GM21576 (cell line): Measurements from ENCODE around the gene CAPNS2.
"Not testable (repeated sequence)": the region's sequence is repeated elsewhere in the genome, so short reads cannot be mapped to it uniquely, and the experiment has no call there.

ENCODE experiments used
- ATAC-seq: cut with Tn5 transposase; IDR thresholded peaks from one replicate; pipeline ENCODE4 v1.9.1; 2021; ENCODE audit warnings: mild to moderate bottlenecking, moderate library complexity; ENCODE audit not compliant: unreplicated experiment

The CAPNS2 gene

DNA sequence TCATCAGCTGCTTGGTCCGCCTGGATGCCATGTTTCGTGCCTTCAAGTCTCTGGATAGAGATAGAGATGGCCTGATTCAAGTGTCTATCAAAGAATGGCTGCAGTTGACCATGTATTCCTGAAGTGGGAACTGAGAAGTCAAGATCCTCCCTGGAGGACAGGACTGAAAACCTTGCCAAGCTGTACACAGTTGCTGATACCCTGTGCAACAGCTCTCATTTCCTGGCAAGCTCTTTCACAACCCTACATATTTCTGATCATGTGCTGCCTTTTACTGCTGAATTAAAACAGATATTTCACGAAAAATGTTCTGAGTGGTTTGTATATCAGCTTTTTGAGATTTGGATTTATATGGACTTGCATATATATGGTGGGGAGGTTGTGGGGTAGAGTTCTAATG lies 898 bp downstream of the CAPNS2 start:
- ATAC-seq: no peak

DNA sequence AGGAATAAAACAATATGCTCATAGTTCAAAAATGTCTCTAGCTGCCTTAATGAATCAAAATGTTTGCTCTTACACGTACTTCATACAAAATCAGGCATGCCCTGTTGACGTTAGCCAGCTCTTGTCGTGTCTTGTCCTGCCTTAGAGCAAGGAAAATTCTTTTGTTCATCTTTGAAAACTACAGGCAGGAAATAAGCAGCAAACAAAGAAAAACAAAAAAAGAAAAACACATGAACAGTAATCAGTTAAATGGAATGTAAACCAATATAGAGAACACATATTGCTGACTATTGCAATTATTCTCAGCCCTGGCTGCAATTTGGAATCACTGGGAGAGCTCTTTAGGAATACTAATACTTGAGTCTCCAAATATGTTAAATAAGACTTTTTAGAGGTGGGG lies 1.7 kb downstream of the CAPNS2 start:
- no peak for ATAC-seq

DNA sequence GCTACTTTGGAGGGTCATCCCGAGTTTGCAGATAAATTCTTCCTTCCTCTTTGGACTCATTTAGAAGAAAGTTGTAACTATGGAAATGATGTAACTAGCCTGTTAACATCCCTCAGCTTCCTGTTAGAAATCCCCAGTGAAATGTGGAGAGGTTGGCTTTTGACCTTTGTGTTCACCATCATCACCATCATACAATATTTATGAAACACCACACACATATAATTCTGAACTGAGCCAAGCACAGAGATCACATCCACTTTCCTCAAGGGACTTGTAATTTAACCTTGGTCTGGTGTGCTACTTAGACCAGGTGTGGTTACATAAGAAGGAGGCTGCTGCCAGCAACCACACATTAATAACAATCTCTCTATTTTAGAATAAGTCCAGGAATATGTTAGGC lies 2.5 kb downstream of the CAPNS2 start:
- no peak for ATAC-seq

DNA sequence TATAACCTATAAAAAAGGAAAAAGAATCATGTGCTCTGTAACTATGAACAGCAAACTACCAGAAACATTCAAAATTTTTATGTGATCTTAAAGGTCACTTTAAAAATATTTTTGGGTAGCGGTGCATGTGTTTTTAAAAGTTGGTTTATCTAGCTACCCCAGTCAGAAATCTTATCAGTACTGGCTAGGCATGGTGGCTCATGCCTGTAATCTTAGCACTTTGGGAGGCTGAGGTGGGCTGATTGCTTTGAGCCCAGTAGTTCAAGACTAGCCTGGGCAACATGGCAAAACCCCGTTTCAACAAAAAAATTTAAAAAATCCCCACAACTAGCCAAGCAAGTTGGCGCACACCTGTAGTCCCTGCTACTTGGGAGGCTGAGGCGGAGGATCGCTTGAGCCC lies 3.7 kb downstream of the CAPNS2 start:
- ATAC-seq: no peak

DNA sequence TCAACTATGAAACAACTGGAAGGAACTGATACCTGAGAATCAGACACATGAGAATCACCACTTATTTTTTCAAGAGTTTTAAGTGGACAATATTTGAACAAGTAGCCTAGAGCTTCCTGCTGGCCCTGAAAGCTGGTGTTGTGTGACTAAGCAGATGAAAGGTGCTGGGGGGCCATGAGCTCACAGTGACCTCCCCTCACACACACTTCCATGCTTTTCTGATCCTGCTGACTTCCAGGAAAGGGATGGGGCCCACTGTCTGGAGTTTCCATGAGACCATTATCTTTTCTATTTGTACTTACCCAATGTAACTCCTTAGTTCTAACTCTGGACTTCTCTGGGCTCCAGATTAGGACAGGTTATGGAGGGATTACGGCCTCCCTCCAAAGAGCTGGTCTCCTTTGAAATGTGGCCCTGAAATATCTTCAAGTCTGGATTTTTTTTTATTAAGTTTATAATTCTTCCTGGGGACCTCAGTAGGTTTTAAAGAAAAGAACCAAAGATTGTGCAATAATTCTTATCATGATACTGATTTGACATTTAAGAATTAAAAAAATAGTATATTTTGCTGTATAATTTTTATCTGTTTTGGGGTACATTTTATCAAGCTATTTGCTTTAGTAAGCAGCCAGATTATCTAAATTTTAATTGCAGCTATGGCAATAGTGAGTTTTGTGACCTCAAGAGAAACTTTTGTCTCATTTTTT lies 4.9 kb downstream of the CAPNS2 start:
- no peak for ATAC-seq

DNA sequence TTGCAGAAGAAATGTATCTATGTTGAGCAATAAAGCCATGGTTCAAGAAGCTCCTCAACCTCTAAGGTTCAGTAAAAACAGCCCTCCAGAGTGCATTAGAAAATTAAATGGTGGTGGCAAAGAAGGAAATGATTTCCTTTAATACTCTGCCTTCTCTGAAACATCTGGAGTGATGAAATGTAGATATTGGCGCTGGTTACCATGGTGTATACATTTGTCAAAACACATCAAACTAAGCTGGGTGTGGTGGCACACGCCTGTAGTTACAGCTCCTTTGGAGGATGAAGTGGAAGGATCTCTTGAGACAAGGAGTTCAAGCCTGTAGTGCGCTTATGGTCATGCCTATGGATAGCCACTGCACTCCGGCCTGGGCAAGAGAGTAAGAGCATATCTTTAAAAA lies 6.0 kb downstream of the CAPNS2 start:
- no peak for ATAC-seq

DNA sequence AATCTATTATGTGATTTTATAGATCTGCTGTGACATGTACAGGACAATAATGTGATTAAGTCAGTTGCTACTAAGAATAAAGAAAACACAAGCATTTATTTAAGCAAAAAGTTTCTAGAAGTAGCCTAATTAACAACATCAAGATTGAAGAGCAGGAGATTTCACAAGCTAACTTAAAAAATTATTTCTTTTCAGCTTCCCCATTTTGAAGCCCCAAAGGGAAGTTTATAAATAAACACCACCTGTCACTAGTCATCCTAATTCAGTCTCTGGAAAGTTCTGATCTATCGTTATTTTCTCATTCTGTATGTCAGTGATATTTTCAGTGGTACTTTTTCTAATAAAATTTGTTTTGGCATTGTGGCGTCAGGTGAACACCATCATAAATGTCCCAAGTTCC lies 8.3 kb downstream of the CAPNS2 start:
- no peak for ATAC-seq

DNA sequence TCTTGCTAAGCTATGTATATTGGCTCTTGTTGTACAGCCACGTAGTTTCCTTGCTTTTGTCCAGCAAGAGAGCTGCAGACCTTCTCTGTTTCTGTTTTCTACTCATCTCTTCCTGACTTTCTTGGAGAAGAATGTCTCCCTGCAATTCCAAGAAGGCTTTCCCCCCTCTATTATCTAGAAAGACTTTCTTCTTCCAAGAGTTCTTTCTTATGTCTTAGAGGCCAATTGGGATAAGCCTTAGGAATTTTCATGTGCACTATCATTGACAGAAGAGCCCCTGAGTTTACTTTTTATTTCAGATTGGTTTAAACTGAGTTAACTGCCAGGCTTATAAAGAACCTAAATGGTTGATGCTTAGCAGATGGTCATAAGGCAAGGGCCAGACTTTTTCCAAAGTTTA lies 9.0 kb downstream of the CAPNS2 start:
- ATAC-seq: no peak

DNA sequence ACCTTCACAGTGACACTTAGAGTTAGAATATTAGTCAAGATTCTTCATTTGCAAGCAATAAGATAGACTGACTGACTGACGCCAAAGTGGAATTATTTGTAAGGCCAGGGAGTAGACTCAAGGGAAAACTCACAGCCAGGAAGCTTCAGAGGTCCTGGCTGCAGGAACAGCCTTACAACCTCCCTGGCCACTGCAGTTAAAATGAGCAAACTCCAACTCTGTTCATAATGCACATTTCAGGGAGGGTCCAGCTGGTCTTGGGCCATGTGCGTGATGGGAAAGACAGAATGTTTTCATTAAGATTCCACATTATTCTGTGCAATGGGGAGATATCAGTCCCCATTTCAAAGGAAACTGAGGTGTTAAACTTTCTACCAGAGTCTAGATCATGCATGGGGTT lies 9.9 kb downstream of the CAPNS2 start:
- no peak for ATAC-seq

DNA sequence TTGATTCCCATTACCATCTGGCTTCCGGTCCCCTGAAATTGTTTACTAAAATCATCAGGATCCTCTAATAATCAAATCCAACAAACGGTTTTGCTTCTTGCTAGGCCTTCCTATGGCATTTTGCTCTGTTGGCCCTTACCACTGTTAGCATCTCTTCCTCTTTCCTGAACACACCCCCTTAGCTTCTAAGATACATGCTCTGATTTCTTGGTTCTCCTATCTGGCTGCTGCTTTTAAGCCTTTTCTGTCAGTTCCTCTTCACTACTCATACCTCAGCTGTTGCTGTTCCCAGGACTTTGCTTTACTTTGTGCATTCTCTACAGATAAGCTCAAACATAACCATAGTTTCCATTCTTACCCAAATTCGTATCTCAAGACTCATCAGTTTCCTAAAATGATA lies 11.4 kb downstream of the CAPNS2 start:
- no peak for ATAC-seq

DNA sequence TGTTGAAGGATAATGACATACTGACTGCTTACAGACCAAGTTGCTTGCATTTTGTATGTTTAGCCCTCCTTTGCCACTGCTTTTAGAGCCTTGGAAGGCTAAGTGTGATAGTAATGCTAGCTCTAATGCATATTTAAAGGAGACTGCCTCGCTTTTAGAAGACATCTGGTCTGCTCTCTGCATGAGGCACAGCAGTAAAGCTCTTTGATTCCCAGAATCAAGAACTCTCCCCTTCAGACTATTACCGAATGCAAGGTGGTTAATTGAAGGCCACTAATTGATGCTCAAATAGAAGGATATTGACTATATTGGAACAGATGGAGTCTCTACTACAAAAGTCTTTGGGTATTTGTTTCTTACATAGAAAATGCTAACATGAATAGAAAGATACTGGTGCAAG lies 19.1 kb downstream of the CAPNS2 start:
- ATAC-seq: no peak

DNA sequence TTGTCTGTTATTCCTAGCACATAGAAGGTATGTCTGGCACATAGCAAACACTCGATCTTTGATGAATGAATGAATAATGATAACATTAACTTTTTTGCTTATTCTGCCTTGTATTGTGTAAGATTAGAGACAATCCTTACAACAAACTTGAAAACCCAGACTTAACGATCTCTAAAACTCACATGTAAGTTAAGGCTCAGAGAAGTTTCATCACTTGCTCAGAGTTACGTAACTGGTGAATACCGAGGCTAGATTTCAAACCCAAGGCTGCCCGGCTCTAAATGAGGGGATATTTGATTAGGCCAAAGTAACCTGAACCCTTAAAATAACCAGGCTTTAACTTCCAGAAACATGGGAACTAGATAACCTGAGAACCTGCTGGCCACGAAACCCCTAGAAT lies 22.3 kb downstream of the CAPNS2 start:
- no peak for ATAC-seq

DNA sequence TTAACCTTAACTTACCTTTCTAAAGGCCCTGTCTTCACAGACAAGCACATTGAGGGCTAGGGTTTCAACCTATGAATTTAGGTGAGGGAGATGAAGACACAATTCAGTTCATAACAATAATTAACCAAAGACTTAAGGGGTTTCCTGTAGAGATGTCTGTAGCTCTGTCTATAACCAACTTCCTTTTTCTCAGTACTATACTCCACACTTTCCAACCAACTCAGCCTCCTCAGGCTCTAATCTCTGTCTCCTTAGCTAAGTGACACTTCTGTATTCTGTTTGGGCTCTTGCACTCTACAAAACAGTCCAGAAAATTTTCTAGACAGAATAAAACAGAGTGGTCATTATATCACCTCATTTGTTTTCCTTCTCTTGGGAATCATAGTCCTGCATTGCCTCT lies 25.8 kb downstream of the CAPNS2 start:
- no peak for ATAC-seq

DNA sequence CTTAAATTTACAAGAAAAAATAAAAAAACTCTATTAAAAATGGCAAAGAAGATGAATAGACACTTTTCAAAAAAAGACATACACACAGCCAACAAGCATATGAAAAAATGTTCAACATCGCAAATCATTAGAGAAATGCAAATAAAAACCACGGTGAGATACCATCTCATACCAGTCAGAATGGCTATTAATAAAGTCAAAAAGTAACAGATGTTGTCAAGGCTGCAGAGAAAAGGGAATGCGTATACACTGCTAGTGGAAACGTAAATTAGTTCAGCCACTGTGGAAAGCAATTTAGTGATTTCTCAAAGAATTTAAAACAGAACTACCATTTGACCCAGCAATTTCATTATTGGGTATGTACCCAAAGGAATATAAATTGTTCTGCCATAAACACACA lies 31.4 kb downstream of the CAPNS2 start:
- no peak for ATAC-seq

DNA sequence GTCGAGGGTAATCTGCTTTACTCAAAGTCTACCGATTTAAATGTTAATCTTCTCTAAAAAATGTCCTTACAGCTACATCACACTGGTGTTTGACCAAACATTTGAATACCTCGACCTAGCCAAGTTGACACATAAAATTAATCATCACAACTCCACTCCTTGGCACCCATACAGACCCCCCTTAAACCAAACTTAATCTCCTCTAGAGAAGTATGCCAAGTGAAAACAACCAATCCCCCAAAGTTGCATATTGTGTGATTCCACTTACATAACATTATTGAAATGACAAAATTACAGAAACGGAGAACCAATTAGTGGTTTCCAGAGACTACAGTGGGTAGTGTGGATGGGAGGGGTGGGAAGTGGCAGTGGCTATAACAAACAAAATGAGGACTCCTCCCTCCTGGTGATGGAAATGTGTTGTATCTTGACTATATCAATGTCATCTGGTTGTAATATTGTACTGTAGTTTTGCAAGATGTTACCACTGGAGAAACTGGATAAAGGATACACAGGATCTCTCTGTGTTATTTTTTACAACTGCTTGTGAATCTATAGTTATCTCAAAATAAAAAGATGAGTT lies 39.4 kb downstream of the CAPNS2 start:
- ATAC-seq: no peak

DNA sequence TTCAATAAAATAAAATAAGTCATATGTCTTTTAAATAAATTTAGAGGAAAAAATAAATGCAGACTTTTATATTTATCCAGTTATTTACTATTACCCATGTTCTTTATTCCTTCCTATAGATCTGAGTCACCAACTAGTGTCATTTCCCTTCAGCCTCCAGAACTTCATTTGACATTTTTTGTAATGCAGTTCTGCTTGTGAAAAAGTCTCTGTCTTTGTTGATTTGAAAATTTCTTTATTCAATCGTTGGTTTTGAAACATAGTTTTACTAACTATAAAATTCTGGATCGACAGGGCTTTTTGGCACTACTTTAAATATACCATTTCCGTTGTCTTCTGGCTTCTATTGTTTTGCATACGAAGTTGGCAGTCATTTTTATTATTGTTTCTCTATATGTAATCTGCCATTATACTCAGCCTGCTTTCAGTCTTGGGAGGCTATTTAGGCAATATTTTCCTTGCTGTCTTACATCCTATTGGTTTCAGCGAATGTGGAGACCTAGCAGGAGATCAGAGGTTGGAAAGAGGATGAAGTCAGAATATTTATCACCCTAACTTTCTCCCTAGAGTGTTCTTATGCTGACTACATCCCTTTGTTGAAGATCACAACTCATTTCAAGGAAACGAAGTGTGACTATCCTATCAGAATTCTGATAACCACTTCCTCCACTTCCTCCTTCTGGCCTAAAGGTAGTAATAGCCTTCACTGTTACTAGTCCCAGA lies 47.3 kb downstream of the CAPNS2 start:
- ATAC-seq: no peak

DNA sequence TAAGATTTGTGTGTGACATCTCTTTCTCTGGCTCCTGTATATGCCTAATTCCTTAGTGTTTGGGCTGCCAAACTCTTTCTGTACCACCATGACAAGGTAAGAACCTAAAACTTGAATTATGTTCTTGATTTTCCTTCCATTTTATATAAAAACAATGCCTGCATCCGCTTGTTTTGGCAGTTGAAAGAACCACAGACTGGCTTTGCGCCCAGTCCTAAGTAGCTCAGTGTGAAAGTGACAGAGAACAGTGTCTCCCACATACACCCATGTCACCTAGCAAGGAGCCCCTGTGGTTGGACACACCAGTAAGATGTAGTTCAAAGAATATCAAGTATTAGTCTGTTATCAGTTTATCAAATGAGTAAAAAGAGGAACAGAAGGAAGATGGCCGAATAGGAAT lies 48.6 kb downstream of the CAPNS2 start:
- ATAC-seq: no peak

DNA sequence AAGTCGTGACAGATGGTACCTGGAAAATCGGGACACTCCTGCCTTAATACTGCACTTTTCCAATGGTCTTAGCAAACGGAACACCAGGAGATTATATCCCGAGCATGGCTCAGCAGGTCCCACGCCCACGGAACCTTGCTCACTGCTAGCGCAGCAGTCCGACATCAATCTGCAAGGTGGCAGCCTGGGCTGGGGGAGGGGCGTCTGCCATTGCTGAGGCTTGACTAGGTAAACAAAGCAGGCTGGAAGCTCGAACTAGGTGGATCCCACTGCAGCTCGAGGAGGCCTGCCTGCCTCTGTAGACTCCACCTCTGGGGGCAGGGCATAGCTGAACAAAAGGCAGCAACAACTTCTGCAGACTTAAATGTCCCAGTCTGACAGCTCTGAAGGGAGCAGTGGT lies 49.2 kb downstream of the CAPNS2 start:
- not testable (repeated sequence) for ATAC-seq
